Posterior vena cava (tissue), 2 donors: ENCODE measurements around the gene CCDC57. TPM values are rescaled to one million over a fixed set of nuclear protein-coding genes. Genes with fewer than 3 reads are reported as not detected.

Source experiments
- DNase-seq: peaks from one replicate; pipeline ENCODE4 v3.0.0-alpha.2; 2020; ENCODE audit warnings: low spot score
- intact Hi-C, 2 donors: fragments of 100-400 bp; cut with DNase I; formaldehyde crosslinking; loops; one replicate each; pipeline versions ENCODE4 v1.14.1 to v1.14.2; 2022 to 2023
- total RNA-seq, 2 donors: library from RNA; stranded (reverse); fragmentation: NEBNext Ultra II Directional; extraction: Animal tissue kit (Norgen Biotek cat#: 25700); gene quantifications; one replicate each; pipeline ENCODE4 v1.2.1, GENCODE V29; 2021
- donor health status: DM: yes; HTN: yes; CAD: no.
- donor health status: DM: yes; HTN: yes; CAD: no.

CCDC57 gene
- total RNA-seq, 2 donors from 2014 or later = 20.3 to 28.5 TPM

GRCh38 chr17:82063424-82064415 lies 148.9 kb downstream of the CCDC57 start:
- DNase-seq = no peak
- intact Hi-C loops = no loop called here

- intact Hi-C loops = no loop called here
- no peak for DNase-seq
Observed at GRCh38 chr17:82062984-82063368, 149.7 kb downstream of the CCDC57 start.

GRCh38 chr17:82062076-82062983 lies 150.3 kb downstream of the CCDC57 start:
- no peak for DNase-seq
- intact Hi-C loops = no loop called here

GRCh38 chr17:82061047-82061925 lies 151.4 kb downstream of the CCDC57 start:
- DNase-seq = no peak
- intact Hi-C loops = no loop called here

- intact Hi-C loops = no loop called here
- DNase-seq = no peak
Observed at GRCh38 chr17:82060614-82061013, 152.0 kb downstream of the CCDC57 start.

GRCh38 chr17:82060001-82060380 lies 152.7 kb downstream of the CCDC57 start:
- intact Hi-C loops = no loop called here

GRCh38 chr17:82059272-82060000 lies 153.2 kb downstream of the CCDC57 start:
- intact Hi-C loops = no loop called here
- no peak for DNase-seq

More at GRCh38 chr17:82060001-82060380, 152.7 kb downstream of the CCDC57 start:
- no peak for DNase-seq

GRCh38 chr17:82058855-82059249 lies 153.8 kb downstream of the CCDC57 start:
- no peak for DNase-seq
- intact Hi-C loops = no loop called here

GRCh38 chr17:82058230-82058854 lies 154.3 kb downstream of the CCDC57 start:
- intact Hi-C loops = no loop called here
- DNase-seq = no peak

- intact Hi-C loops = no loop called here
- no peak for DNase-seq
Observed at GRCh38 chr17:82056729-82057621, 155.7 kb downstream of the CCDC57 start.

- DNase-seq = no peak
- intact Hi-C loops = loop anchor here in 1 of 2 donors (1.0 kb wide), 1 partner anchor 19 kb away; no protein-coding TSS in a partner anchor
Observed at GRCh38 chr17:82055965-82056728, 156.5 kb downstream of the CCDC57 start.

GRCh38 chr17:82055023-82055964 lies 157.3 kb downstream of the CCDC57 start:
- DNase-seq = no peak
- intact Hi-C loops = loop anchor here in 1 of 2 donors (1.0 kb wide), 1 partner anchor 20 kb away; no protein-coding TSS in a partner anchor

GRCh38 chr17:82054351-82055022 lies 158.2 kb downstream of the CCDC57 start:
- intact Hi-C loops = loop anchor here in 1 of 2 donors (1.0 kb wide), 1 partner anchor 21 kb away; no protein-coding TSS in a partner anchor

GRCh38 chr17:82053556-82054263 lies 158.9 kb downstream of the CCDC57 start:
- no peak for DNase-seq
- intact Hi-C loops = no loop called here

More at GRCh38 chr17:82054351-82055022, 158.2 kb downstream of the CCDC57 start:
- DNase-seq = no peak
